ENCODE measurements around the gene B3GALNT2. TPM values are rescaled to one million over a fixed set of nuclear protein-coding genes. Genes with fewer than 3 reads are reported as not detected.
A peak's percentile ranks its signal among the peaks of the same experiment; 100 is the strongest.

The B3GALNT2 gene
- total and polyA plus RNA-seq, 8 donors = 2.4 to 126 (median 14.7) TPM

DNA sequence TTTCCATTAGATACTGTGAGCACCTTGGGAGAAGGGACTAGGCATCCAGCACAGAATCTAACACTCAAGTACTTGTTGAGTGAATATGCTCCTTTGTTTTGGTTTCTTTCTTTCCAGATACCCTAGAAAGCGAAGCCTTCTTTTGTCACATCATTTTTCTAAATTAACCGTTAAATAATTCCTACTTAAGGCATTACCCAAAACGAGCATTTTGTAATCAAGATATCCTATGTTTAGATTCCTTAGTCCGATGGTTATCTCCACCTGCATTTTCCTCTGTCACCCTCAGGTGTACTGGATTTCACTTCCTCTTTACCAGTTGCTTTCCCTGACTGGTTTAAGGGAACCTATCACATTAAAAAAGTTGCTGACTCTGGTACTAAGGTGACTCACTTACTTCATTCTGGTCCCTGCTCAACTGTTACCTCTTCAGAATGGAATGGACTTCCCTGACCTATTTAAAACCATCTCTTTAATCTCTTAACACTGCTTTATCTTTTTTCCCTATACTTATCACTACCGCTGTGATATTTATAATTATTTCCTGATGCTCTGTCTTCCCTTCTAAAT, 3.2 kb downstream of the B3GALNT2 start:
- Histone ChIP-seq H3K4me1 (peaks cover 7 to 49% (median 34%) of the 10 kb centered on the region in 4 donors), H3K4me3 (no peak overlapping the region), H3K27me3 (no peaks in the 10 kb centered on the region), H3K36me3 (no peaks in the 10 kb centered on the region), H3K27ac (peak overlapping the region in 3 of 5 donors; percentile 99 to 100 (median 99)), H3K9me3 (no peaks in the 10 kb centered on the region)
- DNase-seq = no peak
- WGBS, 5 donors = 69 to 74% (median 72%) methylated on average over 5 of the region's 5 CpGs
- intact Hi-C loops (cut with DNase I; ENCODE audit: low total_unique reads) = no loop called here
- TF ChIP-seq, protein P1, sequence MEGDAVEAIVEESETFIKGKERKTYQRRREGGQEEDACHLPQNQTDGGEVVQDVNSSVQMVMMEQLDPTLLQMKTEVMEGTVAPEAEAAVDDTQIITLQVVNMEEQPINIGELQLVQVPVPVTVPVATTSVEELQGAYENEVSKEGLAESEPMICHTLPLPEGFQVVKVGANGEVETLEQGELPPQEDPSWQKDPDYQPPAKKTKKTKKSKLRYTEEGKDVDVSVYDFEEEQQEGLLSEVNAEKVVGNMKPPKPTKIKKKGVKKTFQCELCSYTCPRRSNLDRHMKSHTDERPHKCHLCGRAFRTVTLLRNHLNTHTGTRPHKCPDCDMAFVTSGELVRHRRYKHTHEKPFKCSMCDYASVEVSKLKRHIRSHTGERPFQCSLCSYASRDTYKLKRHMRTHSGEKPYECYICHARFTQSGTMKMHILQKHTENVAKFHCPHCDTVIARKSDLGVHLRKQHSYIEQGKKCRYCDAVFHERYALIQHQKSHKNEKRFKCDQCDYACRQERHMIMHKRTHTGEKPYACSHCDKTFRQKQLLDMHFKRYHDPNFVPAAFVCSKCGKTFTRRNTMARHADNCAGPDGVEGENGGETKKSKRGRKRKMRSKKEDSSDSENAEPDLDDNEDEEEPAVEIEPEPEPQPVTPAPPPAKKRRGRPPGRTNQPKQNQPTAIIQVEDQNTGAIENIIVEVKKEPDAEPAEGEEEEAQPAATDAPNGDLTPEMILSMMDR (IDR thresholded peaks at IDR 0.05) = no peak
- TF ChIP-seq EP300 (IDR thresholded peaks at IDR 0.05) = no peak

DNA sequence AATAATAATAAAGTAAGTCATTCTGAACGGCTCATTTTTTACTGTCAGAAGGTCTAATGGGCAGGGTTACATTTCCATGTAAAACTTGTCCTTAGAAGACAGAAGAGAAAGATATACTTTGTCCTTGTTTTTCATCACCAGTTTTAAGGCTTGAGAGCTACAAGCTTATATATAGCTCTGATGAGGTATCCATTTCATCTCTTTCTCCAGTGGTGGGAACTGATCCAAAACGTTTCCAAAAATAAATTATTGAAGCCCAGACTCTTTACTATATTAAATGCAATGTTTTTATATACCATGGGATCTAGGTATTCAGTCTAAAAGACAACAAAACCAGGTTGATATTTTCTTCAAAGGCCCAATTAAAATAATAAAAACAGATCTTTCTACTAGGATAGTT, 8.7 kb downstream of the B3GALNT2 start:
- no peak for DNase-seq
- H3K27me3 ChIP-seq = no peaks in the 10 kb centered on the region
- H3K9me3 ChIP-seq = no peaks in the 10 kb centered on the region
- no peak overlapping the region for H3K27ac ChIP-seq
- intact Hi-C loops (cut with DNase I; ENCODE audit: low total_unique reads) = no loop called here
- H3K36me3 ChIP-seq = peaks cover 26 to 42% (median 40%) of the 10 kb centered on the region in 4 donors
- WGBS, 5 donors = 75 to 87% (median 80%) methylated on average over 2 of the region's 2 CpGs
- no peak overlapping the region for H3K4me3 ChIP-seq
- TF ChIP-seq EP300 (IDR thresholded peaks at IDR 0.05) = no peak
- TF ChIP-seq POLR2A (IDR thresholded peaks at IDR 0.05) = no peak
- no peak for TF ChIP-seq POLR2AphosphoS5 (IDR thresholded peaks at IDR 0.05)
- TF ChIP-seq, protein P1 (IDR thresholded peaks at IDR 0.05) = no peak
- H3K4me1 ChIP-seq = peaks cover 0 to 16% (median 8%) of the 10 kb centered on the region in 4 donors

DNA sequence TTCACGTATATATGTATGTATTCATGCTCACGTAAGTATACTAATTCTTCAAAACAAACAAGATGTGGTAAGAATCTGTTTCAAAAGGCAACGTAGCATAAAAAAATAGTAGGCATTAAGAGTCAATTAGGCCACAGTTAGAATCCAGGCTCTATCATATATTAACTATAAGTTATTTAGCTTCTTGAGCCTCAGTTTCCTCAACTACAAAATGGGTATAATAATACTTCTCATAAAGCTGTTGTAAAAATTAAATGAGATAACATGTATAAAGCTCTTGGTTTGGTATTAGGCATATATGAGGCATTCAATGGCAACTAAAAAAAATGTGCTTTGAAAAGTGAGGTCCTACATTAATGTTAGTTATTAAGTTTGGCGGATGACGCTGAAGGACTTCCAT, 9.2 kb downstream of the B3GALNT2 start:
- DNase-seq = no peak
- WGBS, 5 donors = 95 to 99% (median 98%) methylated on average over 5 of the region's 5 CpGs
- no peak overlapping the region for H3K4me3 ChIP-seq
- intact Hi-C loops (cut with DNase I; ENCODE audit: low total_unique reads) = no loop called here
- no peak overlapping the region for H3K27ac ChIP-seq
- H3K27me3 ChIP-seq = no peaks in the 10 kb centered on the region
- no peaks in the 10 kb centered on the region for H3K9me3 ChIP-seq
- peaks cover 26 to 46% (median 42%) of the 10 kb centered on the region in 4 donors for H3K36me3 ChIP-seq
- no peak for TF ChIP-seq EP300 (IDR thresholded peaks at IDR 0.05)
- no peak for TF ChIP-seq POLR2A (IDR thresholded peaks at IDR 0.05)
- no peak for TF ChIP-seq POLR2AphosphoS5 (IDR thresholded peaks at IDR 0.05)
- TF ChIP-seq, protein P1 (IDR thresholded peaks at IDR 0.05) = no peak
- H3K4me1 ChIP-seq = peaks cover 0 to 11% (median 5%) of the 10 kb centered on the region in 4 donors

DNA sequence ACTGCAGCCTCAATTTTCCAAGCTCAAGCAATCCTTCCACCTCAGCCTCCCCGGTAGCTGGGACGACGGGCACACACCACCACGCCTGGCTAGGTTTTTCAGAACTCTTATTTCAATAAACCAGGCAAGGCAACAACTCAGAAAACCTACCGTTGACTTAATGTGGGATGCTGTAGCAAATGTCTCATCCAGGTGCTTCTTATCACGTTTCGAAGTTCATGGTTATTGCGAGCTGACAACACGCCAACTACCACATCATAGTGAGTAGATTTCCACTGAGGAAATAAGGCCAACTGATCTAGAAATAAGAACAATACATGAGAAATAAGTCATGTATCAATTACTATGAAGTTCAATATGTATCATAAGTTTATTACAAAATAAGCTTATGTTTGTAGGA, 9.7 kb downstream of the B3GALNT2 start:
- Histone ChIP-seq H3K4me1 (peaks cover 0 to 9% (median 4%) of the 10 kb centered on the region in 4 donors), H3K9me3 (no peaks in the 10 kb centered on the region), H3K27me3 (no peaks in the 10 kb centered on the region), H3K27ac (no peak overlapping the region), H3K4me3 (no peak overlapping the region), H3K36me3 (peaks cover 26 to 50% (median 47%) of the 10 kb centered on the region in 4 donors)
- TF ChIP-seq, protein P1 (IDR thresholded peaks at IDR 0.05) = no peak
- no peak for TF ChIP-seq POLR2AphosphoS5 (IDR thresholded peaks at IDR 0.05)
- TF ChIP-seq POLR2A (IDR thresholded peaks at IDR 0.05) = no peak
- no peak for TF ChIP-seq EP300 (IDR thresholded peaks at IDR 0.05)
- WGBS, 5 donors = 93 to 97% (median 96%) methylated on average over 9 of the region's 9 CpGs
- DNase-seq = no peak
- intact Hi-C loops (cut with DNase I; ENCODE audit: low total_unique reads) = no loop called here
